Cerebellar nuclear complex (tissue), 1 donor: ENCODE data around the gene CNTLN.
"Not testable (repeated sequence)": the region's sequence is repeated elsewhere in the genome, so short reads cannot be mapped to it uniquely, and the experiment has no call there.

Source experiments
- DNase-seq, 2 experiments: peaks; one replicate each; lab custom pipeline; 2025; lab: John Stamatoyannopoulos, UW

The CNTLN gene

GRCh38 chr9:17318821-17319320, 184.0 kb downstream of the CNTLN start:
- DNase-seq = no peak

DNA sequence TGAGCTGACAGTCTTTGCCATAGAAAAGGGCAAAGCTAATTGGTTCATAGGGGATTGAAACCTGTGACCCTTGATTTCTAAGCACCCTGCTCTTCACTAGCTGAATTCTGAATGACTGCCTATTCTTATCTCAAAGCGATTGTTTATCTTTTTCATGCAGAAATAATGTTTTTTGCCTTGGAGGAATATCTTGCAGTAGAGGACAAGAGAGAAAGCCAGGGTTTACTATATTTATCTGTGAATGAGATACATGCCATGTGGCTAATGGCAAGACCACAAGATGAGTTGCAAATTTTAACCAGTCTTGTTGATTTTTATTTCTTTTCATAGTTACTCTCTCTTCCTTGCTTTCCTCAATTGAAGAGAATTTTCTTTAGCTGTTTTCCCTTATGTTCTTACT, 185.0 kb downstream of the CNTLN start:
- no peak for DNase-seq

GRCh38 chr9:17322882-17323864, 188.3 kb downstream of the CNTLN start:
- no peak for DNase-seq

DNA sequence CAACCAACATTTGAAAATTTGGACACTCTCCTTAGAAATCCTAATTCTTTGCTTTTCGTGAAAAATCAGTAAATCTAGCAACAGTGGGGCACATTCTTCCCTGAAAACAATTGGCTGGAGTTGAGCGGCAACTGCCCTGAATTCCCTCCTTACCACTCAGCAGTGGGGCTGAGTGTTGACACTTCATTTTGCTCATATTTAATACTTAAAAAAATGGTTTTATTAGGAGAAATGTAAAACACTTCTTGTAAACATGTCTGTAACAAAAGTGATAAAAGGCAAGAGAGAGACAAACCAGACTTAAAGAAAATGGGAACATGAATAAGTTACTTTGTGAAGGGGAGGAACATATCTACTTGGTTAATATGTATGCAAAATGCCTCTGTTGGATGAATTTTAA, 193.5 kb downstream of the CNTLN start:
- DNase-seq = no peak

- no peak for DNase-seq
Measured at GRCh38 chr9:17330097-17330496, 195.3 kb downstream of the CNTLN start.

DNA sequence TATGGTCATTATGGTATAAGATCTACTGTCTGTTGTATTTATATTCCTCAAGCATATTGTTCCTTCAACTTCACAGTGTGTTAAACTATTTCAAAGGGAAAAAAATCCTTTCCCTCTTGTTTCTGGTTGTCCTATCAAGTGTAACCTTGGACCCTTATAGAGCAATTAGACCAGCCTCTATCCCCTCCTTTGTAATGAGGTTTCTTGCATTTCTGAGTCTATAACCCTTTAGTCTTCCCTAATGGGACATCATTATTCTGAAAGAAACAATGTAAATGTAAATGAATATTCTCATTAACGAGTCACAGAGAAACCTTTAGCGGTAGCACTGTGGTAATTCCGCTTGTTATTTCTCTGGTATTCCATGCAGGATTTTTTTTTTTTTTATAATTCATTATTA, 197.3 kb downstream of the CNTLN start:
- no peak for DNase-seq

DNA sequence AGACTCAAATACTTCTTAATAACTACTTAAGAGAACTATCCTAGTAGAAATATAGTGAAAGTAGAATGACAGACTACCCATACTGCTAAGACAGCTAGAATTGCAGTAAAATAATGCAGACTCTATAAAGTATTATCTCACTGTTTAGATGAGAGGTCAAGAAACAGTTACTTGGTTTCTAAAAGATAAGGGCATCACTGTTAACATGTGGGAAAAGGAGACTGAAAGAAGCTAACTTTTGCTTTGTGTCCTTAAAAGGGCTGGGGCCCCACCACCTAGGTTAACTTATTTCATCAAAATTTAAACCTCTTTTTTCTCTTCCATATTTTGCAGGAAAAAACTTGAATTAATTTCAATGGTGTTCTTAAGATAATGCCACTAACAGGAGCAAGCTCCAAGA, 204.3 kb downstream of the CNTLN start:
- no peak for DNase-seq

GRCh38 chr9:17342696-17343095, 207.9 kb downstream of the CNTLN start:
- peak in 1 of 2 experiments; percentile 29 for DNase-seq

DNA sequence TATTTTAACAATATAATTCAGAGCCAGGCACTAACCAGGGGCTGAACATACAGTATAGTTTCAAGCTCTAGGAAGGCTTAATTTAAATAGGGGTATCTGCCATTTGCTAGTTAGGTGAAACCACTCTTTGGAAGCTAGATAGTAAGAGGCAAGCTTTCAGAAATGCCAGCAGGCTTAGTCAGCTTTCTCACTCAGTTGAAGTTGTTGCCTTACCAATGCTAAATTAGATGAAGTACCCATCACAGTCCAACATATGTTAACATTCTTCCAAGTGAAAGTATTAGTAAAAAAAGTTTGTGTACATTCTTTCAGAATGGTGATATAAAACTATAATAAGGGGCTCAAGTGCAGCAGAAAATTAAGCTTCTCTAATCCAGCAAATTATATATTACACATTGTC, 215.0 kb downstream of the CNTLN start:
- DNase-seq = no peak

GRCh38 chr9:17354006-17354405, 219.2 kb downstream of the CNTLN start:
- not testable (repeated sequence) for DNase-seq

DNA sequence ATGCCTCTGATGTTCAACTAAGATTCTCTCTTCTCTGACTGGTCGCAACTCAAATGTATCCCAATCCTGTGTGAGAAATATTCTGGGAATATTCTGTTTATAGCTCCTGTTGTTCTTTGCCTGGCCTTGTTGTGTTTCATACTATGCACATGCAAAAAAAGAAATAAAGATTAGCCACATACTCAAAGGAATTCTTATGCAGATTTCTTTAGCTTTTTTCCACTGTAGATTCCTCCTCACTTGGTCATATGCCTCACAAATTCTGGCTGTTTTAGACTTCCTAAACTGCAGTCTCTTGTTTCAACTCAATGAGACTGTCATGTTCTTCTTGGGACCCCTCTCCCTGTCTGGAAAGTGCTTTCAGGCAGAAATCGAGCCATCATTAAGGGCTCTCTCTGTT, 226.5 kb downstream of the CNTLN start:
- DNase-seq = no peak

- DNase-seq = no peak
Measured at GRCh38 chr9:17367035-17367434, 232.2 kb downstream of the CNTLN start.

DNA sequence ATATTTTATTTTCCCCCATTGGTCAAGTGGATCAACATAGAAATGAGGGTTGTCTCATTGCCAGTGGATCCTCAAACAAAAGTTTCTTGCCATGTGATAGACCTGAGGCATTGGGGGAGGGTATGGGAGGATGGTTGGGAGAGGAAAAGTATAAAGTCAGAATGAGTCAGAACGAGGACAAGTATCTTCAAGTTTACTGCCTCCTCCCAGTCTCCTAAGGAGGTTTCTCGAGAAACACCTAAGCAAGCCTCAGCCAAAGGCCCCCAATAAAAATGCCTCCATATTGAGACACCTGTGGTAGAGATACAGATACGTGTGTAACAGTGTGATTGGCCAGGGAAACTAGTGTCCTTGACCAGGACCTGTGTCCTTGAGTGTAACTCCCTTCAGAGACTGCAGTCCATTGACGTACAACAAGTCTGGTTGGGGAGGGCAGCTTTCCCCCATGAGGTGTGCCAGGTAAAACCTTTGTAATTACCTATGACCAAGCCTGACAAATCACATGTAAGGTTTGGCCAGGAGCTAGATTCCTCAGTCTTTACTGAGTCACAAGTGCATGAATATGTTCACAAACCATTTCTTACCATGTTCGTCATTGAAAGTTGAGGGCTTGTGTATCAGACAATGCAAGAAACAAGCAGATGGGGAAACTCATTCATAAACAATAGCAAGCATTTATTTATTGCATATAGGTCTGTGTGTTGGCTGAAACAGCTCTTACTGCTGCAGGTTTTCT, 245.5 kb downstream of the CNTLN start:
- DNase-seq = no peak

DNA sequence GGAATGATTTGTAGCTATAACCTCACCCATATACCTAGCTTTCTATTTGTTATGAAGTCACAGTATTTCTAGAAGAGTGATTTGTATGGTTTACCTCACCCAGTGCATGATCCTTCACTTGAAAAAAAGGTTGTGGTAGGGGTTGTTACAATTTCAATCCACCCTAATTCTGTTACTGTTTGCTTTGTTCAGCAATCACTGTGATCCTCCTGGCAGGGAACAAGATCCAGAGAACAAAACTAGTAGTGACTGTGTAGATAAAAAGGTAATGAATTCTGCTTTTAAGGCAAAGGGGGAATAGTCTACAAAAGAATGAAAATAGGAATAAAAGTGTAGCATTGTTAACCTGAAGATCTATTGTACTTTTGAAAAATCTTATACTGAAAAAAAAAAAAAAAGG, 252.7 kb downstream of the CNTLN start:
- no peak for DNase-seq

GRCh38 chr9:17389026-17389425, 254.2 kb downstream of the CNTLN start:
- DNase-seq = no peak

- DNase-seq = no peak
Measured at GRCh38 chr9:17394881-17395510, 260.2 kb downstream of the CNTLN start.

DNA sequence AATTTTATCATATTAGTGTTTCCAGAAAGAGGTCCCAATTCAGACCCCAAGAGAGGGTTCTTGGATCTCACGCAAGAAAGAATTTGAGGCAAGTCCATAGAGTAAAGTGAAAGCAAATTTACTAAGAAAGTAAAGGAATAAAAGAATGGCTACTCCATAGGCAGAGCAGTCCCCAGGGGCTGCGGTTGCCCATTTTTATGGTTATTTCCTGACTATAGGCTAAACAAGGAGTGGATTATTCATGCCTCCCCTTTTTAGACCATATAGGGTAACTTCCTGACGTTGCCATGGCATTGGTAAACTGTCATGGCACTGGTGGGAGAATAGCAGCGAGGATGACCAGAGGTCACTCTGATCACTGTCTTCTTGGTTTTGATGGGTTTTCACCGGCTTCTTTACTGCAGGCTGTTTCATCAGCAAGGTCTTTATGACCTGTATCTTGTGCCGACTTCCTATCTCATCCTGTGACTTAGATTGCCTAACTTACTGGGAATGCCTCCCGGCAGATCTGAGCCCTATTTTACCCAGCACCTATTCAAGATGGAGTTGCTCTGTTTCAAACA, 262.4 kb downstream of the CNTLN start:
- not testable (repeated sequence) for DNase-seq

- DNase-seq = no peak
Measured at GRCh38 chr9:17398350-17398749, 263.5 kb downstream of the CNTLN start.

DNA sequence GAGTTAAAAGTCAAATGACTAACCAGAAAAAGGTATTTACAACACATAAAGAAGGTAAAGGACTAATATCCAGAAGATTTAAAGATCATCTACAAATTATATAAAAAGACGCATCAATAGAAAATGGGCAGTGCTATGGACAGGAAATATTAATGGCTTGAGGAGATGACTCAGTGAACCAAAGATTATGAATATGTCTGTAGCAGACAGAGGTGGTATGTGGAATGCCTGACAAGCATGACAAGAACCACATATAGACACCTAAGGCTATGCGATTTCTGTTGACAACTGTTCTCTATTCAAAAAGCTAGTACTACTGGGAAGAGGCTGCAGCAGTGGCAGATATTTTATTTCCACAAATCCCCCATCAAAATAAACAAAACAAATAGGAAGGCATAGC, 267.0 kb downstream of the CNTLN start:
- no peak for DNase-seq

DNA sequence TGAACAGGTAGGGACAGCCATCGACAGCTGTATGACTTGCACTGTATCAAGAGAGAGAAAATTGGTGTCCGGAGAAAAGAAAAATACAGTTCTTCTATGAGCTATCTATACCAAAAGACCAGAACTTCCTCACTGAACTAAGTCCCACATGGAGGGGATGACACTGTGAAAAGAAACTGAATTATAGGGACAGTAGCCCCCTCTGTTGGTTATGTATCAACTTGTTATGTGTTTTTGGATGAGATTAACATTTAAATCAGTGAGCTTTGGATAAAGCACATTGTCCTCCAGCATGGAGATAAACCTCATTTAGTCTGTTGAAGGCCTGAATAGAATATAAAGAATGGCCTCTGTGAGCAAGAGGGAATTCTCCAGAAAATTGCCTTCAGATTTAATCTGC, 267.5 kb downstream of the CNTLN start:
- no peak for DNase-seq

DNA sequence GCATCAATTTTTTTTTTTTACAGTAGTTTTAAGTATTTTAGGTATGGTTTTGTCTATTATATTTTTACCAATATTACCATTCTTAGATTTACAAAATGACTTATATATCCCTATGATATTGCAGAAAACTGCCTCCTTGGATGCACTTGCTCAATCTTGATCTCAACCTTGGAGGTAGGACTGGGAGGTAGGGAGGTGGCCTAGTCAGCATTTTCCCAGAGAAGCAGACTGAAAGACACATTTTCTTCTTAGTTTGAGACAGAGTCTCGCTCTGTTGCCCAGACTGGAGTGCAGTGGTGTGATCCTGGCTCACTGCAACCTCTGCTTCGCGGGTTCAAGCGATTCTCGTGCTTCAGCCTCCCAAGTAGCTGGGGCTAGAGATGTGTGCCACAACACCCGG, 268.7 kb downstream of the CNTLN start:
- no peak for DNase-seq

GRCh38 chr9:17414986-17415385, 280.1 kb downstream of the CNTLN start:
- DNase-seq = no peak
